ENCODE data around the gene MERTK. TPM values are rescaled to one million over a fixed set of nuclear protein-coding genes. Genes with fewer than 3 reads are reported as not detected.

MERTK gene
- total RNA-seq, 1 experiment from 2014 or later = 39.2 TPM

DNA sequence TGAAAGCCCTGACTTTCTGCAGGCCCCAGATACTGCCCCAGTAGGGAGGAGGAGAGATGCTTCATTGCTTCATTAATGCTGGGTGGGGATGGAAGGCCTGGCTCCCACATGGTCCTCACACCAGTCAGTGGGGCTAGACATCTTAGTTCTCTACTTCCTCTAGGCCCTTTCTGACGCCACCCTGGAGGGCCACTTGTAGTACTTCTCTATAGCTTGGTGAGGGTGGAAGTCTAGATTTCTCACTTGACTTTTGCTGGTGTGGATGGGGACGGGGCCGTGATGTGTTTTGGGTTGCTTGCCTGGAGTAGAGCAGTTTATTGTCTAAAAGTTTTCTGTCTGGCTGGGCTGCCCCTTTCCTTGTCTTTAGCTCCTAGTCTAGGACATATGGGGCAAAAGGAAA, 18.7 kb downstream of the MERTK start:
- DNase-seq = no peak
- H3K27me3 ChIP-seq (replicated peaks; ENCODE audit: control insufficient read depth, insufficient read depth, low read length) = no peaks in the 10 kb centered on the region
- TF ChIP-seq, protein P1, sequence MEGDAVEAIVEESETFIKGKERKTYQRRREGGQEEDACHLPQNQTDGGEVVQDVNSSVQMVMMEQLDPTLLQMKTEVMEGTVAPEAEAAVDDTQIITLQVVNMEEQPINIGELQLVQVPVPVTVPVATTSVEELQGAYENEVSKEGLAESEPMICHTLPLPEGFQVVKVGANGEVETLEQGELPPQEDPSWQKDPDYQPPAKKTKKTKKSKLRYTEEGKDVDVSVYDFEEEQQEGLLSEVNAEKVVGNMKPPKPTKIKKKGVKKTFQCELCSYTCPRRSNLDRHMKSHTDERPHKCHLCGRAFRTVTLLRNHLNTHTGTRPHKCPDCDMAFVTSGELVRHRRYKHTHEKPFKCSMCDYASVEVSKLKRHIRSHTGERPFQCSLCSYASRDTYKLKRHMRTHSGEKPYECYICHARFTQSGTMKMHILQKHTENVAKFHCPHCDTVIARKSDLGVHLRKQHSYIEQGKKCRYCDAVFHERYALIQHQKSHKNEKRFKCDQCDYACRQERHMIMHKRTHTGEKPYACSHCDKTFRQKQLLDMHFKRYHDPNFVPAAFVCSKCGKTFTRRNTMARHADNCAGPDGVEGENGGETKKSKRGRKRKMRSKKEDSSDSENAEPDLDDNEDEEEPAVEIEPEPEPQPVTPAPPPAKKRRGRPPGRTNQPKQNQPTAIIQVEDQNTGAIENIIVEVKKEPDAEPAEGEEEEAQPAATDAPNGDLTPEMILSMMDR (IDR thresholded peaks at IDR 0.05; ENCODE audit: insufficient read depth in 1 of 2, low read depth in 1 of 2, low read length in 1 of 2, severe bottlenecking in 1 of 2, unreplicated experiment in 1 of 2) = no peak
- peaks cover 2% of the 10 kb centered on the region; the same call in 1 of the 2 replicates for H3K36me3 ChIP-seq (ENCODE audit: control insufficient read depth, insufficient read depth, low read length)
- Mint-ChIP-seq H3K36me3 (ENCODE audit: insufficient read depth, unreplicated experiment) (peaks cover 30% of the 10 kb centered on the region), H3K4me3 (ENCODE audit: unreplicated experiment) (no peak overlapping the region), H3K27ac (ENCODE audit: unreplicated experiment) (peak overlapping the region; percentile 35), H3K27me3 (ENCODE audit: insufficient read depth, unreplicated experiment) (no peaks in the 10 kb centered on the region), H3K4me1 (ENCODE audit: low read depth, unreplicated experiment) (peaks cover 37% of the 10 kb centered on the region), H3K9me3 (ENCODE audit: unreplicated experiment) (no peaks in the 10 kb centered on the region)
- BruUV-seq (replicated peaks) = no TSS peak
- intact Hi-C loops (cut with micrococcal nuclease; ENCODE audit: unreplicated experiment) = no loop called here
- no peak overlapping the region for H3K4me3 ChIP-seq (ENCODE audit: low read depth, low read length)
- H3K9me3 ChIP-seq = no peaks in the 10 kb centered on the region
- CTCF ChIA-PET = no interaction called here
- H3K4me1 ChIP-seq = peaks cover 53% of the 10 kb centered on the region
- POLR2A ChIA-PET = no interaction called here

DNA sequence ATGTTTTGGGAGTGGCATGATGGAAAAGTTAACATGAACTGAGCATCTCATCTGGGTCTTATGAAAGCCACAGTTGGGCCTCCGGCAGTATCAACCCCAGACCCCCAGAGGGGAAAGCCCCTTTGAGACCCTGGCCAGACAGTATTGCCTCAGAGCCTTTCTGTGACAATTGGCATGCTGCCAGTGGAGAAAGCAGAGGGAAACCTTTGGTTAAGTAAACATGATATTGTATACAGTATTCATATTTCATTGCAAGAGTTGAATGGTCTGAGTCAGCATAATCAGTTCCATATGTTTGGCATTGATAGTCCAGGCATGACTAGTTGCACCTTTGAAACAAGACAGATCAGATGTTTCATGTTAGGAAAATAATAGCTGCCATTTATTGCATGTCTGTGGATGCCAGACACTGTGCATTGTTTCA, 20.0 kb downstream of the MERTK start:
- H3K9me3 ChIP-seq = no peaks in the 10 kb centered on the region
- ChIA-PET CTCF (interaction anchor here (1.8 kb wide), 1 partner anchor 19 kb away, joined by 11 read pairs; the partner anchor contains the start of gene MERTK), POLR2A (no interaction called here)
- TF ChIP-seq, protein P1 (IDR thresholded peaks at IDR 0.05; ENCODE audit: insufficient read depth in 1 of 2, low read depth in 1 of 2, low read length in 1 of 2, severe bottlenecking in 1 of 2, unreplicated experiment in 1 of 2) = no peak
- no peak for DNase-seq
- Mint-ChIP-seq H3K36me3 (ENCODE audit: insufficient read depth, unreplicated experiment) (peaks cover 30% of the 10 kb centered on the region), H3K27me3 (ENCODE audit: insufficient read depth, unreplicated experiment) (no peaks in the 10 kb centered on the region), H3K4me1 (ENCODE audit: low read depth, unreplicated experiment) (peaks cover 37% of the 10 kb centered on the region), H3K4me3 (ENCODE audit: unreplicated experiment) (no peak overlapping the region), H3K9me3 (ENCODE audit: unreplicated experiment) (no peaks in the 10 kb centered on the region), H3K27ac (ENCODE audit: unreplicated experiment) (peak overlapping the region; percentile 82)
- peaks cover 2% of the 10 kb centered on the region; the same call in 1 of the 2 replicates for H3K36me3 ChIP-seq (ENCODE audit: control insufficient read depth, insufficient read depth, low read length)
- BruUV-seq (replicated peaks) = no TSS peak
- H3K4me1 ChIP-seq = peaks cover 42% of the 10 kb centered on the region
- intact Hi-C loops (cut with micrococcal nuclease; ENCODE audit: unreplicated experiment) = no loop called here
- no peak overlapping the region for H3K4me3 ChIP-seq (ENCODE audit: low read depth, low read length)
- no peaks in the 10 kb centered on the region for H3K27me3 ChIP-seq (replicated peaks; ENCODE audit: control insufficient read depth, insufficient read depth, low read length)

DNA sequence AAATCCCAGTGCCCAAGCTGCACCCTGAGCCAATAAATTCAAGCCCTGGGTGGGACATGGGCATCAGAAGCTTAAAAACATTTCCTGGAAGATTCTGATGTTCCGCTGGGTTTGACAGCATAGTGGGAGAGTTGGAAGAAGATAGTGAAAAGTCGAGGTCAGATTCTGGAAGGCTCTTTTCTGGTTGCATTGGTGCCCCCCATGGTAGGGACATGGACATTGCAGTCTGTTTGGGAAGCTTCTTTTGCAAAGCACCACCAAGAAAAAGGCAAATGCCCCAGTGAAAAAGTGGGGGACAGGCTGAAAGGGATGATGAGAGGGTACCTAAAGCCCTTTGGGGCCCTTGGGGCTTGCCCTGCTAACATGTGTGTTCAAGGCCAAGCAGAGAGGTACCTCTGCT, 21.0 kb downstream of the MERTK start:
- no peaks in the 10 kb centered on the region for H3K27me3 Mint-ChIP-seq (ENCODE audit: insufficient read depth, unreplicated experiment)
- H3K27ac Mint-ChIP-seq (ENCODE audit: unreplicated experiment) = peak overlapping the region; percentile 82
- Histone ChIP-seq H3K9me3 (no peaks in the 10 kb centered on the region), H3K36me3 (ENCODE audit: control insufficient read depth, insufficient read depth, low read length) (peaks cover 2% of the 10 kb centered on the region; the same call in 1 of the 2 replicates), H3K27me3 (replicated peaks; ENCODE audit: control insufficient read depth, insufficient read depth, low read length) (no peaks in the 10 kb centered on the region), H3K4me3 (ENCODE audit: low read depth, low read length) (no peak overlapping the region), H3K4me1 (peaks cover 47% of the 10 kb centered on the region)
- ChIA-PET CTCF (interaction anchor here (0.6 to 1.8 kb wide), 6 partner anchors 16 to 84 kb away, joined by 3 to 11 read pairs (median 6); partner anchors contain the start of gene MERTK), POLR2A (interaction anchor here (0.5 kb wide), 1 partner anchor 21 kb away, joined by 4 read pairs; the partner anchor contains the start of gene MERTK)
- H3K36me3 Mint-ChIP-seq (ENCODE audit: insufficient read depth, unreplicated experiment) = peaks cover 34% of the 10 kb centered on the region
- intact Hi-C loops (cut with micrococcal nuclease; ENCODE audit: unreplicated experiment) = loop anchor here (1.0 kb wide), 1 partner anchor 10 kb away; no protein-coding TSS in a partner anchor
- peak overlapping the region; percentile 8 for H3K4me3 Mint-ChIP-seq (ENCODE audit: unreplicated experiment)
- peak in 1 of 2 experiments; percentile 53 for DNase-seq
- TF ChIP-seq, protein P1 (IDR thresholded peaks at IDR 0.05; ENCODE audit: insufficient read depth in 1 of 2, low read depth in 1 of 2, low read length in 1 of 2, severe bottlenecking in 1 of 2, unreplicated experiment in 1 of 2) = peak; percentile 32 to 54
- peaks cover 42% of the 10 kb centered on the region for H3K4me1 Mint-ChIP-seq (ENCODE audit: low read depth, unreplicated experiment)
- BruUV-seq (replicated peaks) = no TSS peak
- no peaks in the 10 kb centered on the region for H3K9me3 Mint-ChIP-seq (ENCODE audit: unreplicated experiment)

Measured in Caco-2 (cell line).